ENCODE results near the gene MAMDC2. TPM values are rescaled to one million over a fixed set of nuclear protein-coding genes. Genes with fewer than 3 reads are reported as not detected.

The MAMDC2 gene
- total RNA-seq, 2 donors from 2014 or later: 4.6 to 12.7 TPM

DNA sequence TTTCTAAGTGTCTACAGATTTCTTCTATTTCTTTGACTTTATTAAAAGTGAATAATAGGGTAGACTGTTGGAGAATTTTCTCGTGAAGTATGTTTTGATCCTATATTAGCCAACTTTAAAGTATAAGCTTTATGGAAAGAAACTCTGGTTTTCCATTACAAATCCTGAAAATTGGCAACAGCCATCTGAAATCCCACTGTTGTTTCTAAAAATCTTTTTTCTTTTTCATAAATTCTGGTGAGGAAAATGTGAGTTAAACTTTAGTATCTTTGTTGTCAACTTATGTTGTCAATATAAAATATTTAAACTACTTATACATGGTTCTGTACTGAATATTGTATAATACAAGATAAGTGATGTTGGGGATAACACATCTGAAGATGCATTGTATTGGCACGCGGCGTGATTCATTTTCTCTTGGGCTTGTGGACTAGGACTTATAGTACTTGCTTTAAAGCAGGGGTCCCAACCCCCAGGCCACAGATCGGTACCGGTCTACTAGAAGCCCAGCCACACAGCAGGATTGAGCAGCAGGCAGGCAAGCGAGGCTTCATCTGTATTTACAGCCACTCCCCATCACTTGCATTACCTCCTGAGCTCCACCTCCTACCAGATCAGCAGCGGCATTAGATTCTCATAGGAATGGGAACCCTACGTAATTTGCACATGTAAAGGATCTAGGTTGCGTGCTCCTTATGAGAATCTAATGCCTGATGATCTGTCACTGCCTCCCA lies 12.7 kb downstream of the MAMDC2 start:
- intact Hi-C loops (cut with DNase I, micrococcal nuclease): no loop called here
- no peak for DNase-seq
- ATAC-seq: no peak

DNA sequence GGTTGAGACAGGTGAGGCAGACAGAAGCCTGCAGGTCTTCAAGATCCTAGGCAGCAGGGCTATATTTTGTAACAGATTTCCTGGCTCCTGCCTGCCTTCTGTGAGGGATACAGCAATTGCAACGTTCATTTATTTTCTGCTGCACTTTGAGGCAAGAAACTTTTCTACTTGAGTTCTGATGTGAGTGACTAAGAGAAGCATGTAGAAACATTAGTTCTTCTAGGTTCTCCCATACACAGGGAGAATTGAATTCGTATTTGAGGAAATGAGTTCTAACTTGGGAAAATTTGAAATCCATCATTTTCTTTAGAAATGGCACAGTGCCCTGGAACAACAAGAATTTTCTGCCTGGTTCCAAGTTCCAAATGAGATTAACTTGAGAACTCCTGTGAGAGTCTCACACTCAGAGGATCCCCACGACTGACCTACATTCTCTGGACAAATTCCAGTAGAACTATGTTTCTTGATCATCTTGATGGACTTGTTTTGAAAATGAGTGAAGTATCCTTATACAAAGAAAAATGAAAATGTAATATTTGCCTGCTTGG lies 15.0 kb downstream of the MAMDC2 start:
- DNase-seq: no peak
- intact Hi-C loops (cut with DNase I, micrococcal nuclease): no loop called here

DNA sequence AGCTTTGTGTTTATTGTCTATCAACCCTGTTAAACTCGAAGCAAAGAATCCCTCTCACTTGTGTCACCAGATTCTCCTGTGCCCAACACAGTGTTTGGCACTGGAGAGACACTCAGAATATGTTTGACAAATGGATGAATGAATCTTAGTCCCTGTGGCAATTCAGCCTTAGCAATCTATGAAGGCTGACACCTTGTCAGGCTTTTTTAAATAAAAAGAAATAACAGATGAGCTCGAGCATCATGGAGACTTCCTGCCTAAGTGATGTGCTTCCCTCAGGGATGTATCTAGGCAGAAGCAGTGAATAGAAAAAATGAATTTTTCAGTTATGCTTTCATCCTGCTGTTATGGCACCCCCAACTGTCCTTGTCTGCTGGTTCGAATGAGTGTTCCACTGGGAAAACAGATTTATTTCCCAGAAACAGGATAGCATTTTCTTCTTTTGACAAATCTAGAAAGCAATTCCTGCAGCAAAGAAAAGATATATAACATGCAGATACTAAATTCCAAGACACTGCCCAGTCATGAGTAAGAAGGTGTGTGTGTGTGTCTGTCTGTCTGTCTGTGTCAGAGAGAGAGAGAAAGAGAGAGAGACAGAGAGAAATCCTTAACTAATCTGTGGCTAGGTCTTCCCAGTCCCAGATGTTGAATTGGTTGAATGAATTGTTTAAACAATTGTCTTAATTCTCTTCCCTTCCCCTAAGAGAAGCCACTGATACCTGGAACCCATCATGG lies 16.7 kb downstream of the MAMDC2 start:
- no peak for ATAC-seq
- DNase-seq: no peak
- intact Hi-C loops (cut with DNase I, micrococcal nuclease): no loop called here

More for the DNA sequence above, 15.0 kb downstream of the MAMDC2 start:
- ATAC-seq: no peak

DNA sequence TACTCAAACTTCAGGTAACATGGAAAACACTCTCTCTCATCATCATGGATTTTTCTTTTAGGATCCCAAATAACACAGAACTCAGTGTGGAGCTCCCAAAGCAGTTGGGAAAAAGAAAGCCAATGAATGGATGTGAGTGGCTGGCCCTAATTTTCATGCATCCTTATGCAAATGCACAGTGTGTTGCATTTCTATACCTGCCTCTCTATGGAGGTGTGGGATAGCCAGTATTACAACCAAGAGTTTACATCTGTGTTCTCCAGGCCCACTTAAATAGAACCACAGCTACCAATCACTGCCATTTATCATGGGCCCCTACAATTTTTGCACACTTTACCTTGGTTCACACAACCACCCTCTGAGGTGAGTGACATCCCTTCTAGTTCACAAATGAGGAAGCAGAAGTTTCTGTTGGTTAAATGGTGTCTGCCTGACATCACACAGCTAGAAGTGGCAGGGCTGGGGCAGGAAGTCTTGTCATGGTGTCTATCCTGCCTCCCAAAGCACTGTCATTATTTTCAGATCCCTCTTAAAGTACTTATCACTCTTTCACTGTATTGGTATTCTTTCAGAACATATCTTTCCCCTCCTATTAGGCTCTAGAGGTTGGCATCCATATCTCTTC lies 17.3 kb downstream of the MAMDC2 start:
- DNase-seq (no peak), ATAC-seq (no peak)
- intact Hi-C loops (cut with DNase I, micrococcal nuclease): no loop called here

DNA sequence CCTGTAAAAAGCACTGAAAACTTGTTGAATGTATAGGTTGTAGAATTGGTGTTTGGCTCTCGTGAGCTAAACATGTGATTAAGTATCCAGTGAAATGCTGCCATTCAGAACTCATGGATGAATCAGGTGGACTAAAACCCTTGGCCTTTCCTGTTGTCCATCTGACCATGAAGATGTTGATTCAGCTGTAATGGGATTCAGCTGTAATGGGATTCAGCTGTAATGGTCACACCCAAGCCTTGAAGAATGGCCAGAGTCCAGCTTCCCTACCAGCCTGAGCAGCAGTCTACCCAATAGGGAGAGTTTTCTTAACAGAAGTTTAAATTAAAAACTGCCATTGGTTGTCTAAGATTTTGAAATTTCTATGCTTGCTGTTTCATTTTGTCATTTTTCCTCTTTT lies 18.1 kb downstream of the MAMDC2 start:
- DNase-seq (no peak), ATAC-seq (no peak)
- intact Hi-C loops (cut with DNase I, micrococcal nuclease): no loop called here

DNA sequence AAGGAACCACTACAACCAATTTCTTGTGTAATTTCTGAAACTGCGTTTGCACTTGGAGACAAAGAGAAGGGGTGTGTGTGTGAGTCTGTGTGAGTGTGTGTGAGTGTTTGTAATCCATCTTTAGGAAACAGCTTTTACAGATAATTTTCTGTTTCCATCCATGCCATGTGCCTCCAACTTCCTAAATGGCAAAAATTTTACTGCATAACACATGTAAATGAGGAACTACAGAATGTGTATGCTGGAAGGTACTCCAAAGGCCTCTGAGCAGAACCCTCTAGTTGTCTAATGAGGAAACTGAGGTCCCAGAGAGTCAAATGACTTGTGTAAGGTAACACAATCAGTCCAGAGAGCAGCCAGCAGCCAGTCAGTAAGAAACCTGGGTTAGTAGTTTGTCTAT lies 20.8 kb downstream of the MAMDC2 start:
- ATAC-seq (no peak), DNase-seq (no peak)
- intact Hi-C loops (cut with DNase I, micrococcal nuclease): no loop called here

DNA sequence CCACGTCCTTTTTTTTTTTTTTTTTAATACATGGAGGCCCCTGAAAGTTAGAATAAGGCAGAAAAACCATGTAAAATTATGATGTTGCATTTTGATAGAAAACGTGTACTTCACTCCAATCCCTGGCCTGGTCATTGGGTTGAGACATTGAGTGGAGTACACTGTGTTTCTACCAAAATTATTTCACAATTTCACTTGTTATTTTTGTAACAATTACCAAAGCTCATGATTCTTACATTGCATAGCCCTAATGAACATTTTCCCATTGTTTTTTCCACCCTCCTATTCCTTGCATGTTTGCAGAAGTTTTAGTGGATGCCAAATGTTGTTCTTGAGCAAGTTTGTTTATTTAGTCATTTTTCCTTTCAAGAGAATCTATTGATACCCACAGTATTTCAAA lies 21.9 kb downstream of the MAMDC2 start:
- intact Hi-C loops (cut with DNase I, micrococcal nuclease): no loop called here
- ATAC-seq: no peak
- DNase-seq: no peak

DNA sequence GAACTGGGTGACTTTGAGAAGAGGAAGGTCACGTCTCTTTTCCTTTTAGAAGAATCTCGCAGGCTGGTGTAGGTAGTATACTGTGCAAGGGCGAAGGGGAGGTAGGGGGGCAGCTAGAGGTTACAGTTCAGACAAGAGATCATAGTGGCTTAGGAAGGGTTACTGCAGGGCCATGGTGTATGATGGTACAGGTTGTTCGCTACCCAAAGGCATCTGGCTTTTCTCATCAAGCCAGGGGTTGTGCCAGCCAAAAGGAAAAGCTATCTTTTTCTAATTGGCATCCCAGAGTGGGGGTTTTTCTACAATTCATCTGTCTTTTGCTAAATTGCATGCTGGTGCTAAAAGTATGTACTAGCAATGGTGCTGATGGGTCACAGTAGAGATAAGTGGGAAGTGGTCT lies 22.8 kb downstream of the MAMDC2 start:
- intact Hi-C loops (cut with DNase I, micrococcal nuclease): no loop called here
- no peak for DNase-seq
- ATAC-seq: no peak

DNA sequence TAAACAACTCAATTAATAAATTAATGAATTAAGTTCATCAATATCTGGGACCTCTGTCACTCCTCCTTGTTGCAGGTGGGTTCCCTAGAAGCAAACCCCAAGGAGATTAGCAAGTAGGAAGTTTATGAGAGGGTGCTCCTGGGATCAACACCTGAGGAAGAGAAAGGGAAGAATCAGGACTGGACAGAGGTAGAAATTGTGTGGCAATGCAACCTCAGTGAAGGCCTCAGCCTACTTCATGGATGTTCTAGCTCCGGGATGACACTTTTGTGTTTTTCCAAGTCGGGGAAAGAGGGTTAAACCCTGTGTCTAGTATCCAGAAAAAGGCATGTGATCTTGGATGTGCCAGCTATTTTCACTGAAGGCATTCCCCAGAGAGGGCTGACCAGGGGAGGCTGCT lies 23.2 kb downstream of the MAMDC2 start:
- DNase-seq (no peak), ATAC-seq (no peak)
- intact Hi-C loops (cut with DNase I, micrococcal nuclease): no loop called here

DNA sequence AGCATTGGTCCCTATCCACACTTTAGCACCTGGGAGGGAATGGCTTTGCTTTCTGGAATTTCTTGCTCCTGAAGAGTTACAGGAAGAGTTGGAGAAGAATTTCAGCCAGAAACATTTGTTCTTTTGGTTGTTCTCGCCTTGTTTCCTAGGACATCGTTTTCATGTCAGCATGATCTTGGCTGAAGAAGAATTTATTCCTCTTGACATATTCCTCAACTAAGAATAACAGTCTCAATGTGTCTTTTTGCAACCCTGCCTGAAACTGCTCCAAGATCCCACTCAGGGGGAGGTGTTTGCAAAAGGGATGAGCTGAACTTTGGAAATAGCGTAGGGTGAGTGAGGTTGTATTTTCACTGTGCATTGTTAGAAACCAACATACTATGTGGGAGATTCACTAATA lies 26.1 kb downstream of the MAMDC2 start:
- ATAC-seq (no peak), DNase-seq (no peak)
- intact Hi-C loops (cut with DNase I, micrococcal nuclease): no loop called here

DNA sequence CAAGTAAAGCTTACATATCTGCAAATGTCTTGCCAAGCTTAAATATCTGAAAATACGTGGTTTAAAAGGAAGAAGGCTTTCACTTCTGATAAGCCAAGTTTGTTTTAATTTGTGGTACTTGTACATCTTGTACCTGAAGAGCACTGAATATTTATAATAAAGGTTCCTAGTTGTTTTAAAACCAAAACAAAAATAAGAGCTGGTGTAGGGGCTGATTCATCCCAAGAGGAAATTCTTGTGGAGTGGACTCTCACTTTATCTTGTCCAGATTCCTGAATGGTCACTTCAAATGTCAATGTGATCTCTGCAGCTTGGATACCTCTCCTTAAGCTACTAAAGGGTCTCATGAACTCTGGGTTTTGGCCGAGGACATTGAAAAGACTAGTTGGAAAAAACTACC lies 29.5 kb downstream of the MAMDC2 start:
- intact Hi-C loops (cut with DNase I, micrococcal nuclease): no loop called here
- ATAC-seq: no peak

DNA sequence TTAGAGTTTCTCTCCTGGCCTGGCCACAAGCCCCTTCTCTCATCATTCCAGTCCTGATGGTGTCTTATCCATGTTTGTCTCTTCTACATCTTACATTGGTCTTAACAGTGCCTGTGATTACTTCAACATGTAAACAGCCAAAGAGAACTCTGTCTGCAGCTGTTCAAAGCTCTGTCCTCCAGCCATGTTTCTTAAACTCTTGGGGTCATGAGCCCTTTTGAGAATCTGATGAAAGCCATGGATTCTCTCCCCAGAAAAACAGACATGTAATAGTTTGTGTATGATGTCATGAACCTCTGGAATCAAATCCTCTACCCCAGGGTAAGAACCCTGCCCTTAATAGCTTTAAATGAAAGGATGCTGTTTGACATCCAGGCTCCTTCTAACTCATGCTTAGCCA lies 30.1 kb downstream of the MAMDC2 start:
- ATAC-seq (no peak), DNase-seq (no peak)
- intact Hi-C loops (cut with DNase I, micrococcal nuclease): no loop called here

More for the DNA sequence above, 29.5 kb downstream of the MAMDC2 start:
- DNase-seq: no peak

DNA sequence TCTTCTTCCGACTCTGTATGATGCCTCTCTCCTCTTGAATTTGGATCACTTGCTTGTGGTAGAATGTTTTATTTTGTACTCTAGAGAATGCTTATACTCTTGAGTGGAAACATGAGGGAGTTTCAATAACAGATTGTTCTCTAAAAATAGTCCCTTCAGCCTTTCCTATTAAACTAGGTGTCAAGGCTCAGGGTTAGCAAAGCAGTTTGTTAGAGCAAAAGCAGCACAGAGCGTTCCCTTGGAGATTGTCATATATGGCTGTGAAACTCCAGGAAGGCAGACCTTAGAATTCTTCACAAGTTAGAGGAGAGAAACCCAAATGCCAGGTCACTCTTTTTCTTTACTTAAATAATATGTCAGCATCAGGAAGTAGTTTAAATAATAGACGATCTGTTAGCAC lies 33.0 kb downstream of the MAMDC2 start:
- intact Hi-C loops (cut with DNase I, micrococcal nuclease): no loop called here

DNA sequence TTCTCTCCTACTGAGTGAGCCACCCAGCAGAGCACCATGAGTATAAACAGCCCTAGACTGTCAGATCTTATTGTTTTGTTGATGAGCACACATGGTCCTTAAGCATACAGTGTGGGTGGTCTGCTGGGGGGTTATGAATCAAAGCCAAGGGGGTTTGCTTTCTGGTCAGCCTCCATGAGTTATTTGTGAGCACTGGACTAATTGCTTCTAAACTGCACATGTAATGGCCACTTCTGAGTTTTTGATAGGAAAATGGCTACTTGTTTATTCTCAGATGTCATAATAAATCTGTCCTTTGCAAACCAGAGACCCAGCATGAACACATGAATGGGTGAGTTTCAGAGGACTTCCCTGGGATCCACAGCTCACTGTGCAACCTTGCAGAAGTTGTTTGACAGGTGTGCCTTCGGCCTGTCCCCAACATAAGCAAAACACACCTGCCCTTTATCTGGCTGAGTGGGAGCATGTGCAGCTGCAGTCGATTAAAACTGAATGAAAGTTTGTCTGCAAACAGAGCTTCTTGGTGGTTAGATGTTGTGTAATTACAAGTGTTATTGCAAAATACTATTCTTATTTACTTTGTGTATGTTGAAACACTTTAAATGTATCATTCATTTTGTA lies 35.9 kb downstream of the MAMDC2 start:
- DNase-seq (no peak), ATAC-seq (no peak)
- intact Hi-C loops (cut with DNase I, micrococcal nuclease): no loop called here

More for the DNA sequence above, 33.0 kb downstream of the MAMDC2 start:
- DNase-seq (no peak), ATAC-seq (no peak)

DNA sequence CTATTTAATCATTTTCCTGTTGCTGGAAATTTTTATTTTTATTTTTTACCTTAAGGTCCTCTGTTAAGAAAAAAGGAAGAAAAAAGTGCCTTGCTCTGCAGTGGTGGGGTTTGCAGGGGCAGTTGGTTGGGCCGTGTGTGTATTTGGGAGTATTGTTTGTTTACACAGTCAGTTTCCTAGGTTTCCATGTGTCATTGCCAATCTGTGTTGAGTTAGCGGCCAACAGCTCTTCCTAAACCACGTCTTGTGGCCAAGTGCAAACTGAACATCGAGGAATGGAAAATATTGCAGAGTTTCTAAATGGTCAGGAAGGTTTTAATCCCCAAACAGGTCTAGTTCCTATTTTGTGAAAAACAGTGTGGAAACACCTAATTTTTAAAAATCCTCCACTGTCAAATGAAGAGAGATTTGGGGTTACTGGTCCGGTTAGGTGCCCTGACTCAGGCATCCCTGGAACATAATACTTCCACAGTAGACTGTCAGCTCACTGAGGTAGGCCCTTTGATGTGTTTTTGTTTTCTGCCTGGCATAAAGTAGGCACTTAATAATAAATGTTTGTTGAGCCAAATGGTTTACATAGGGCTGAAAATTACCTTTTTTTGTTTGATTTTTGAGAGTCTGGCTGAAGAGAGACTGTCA lies 37.0 kb downstream of the MAMDC2 start:
- DNase-seq (no peak), ATAC-seq (no peak)
- intact Hi-C loops (cut with DNase I, micrococcal nuclease): no loop called here

DNA sequence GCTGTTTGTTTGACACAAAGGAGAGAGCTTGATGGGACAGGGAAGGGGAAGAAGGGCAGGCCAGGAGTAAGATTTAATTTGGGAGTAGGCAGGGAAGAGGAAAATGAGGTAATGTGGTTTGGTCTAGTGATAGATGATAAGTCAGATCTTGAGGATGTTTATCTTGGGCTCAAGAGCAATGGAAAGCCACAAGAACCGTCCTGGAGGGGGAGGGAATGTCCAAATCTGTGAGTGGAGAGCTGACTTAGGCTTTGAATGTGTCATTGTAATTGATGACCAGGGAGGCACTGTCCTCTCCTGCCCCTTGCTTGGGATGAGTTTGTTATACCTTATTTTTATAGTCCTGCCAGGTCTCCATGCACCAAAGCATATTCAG lies 37.5 kb downstream of the MAMDC2 start:
- ATAC-seq: no peak
- DNase-seq: no peak
- intact Hi-C loops (cut with DNase I, micrococcal nuclease): no loop called here

DNA sequence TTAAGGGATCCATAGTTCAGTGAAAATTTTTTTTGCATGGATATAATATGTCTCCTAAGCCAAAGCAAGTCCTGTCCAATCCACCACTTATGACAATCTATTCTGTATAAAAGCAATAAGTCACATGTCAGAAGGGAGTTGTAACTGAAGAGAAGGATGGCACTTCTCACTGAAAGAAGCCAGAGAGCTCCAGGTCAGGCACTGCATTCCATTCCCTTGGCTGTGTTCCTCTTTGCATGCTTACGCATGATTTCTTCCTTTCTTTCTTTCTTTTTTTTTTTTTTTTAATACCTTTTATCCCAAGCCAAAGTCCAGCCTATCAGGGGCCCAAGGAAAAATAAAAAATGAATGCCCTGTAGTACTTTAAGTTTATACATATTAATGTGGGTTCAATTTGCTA lies 39.8 kb downstream of the MAMDC2 start:
- ATAC-seq: no peak
- intact Hi-C loops (cut with DNase I, micrococcal nuclease): no loop called here
- no peak for DNase-seq

DNA sequence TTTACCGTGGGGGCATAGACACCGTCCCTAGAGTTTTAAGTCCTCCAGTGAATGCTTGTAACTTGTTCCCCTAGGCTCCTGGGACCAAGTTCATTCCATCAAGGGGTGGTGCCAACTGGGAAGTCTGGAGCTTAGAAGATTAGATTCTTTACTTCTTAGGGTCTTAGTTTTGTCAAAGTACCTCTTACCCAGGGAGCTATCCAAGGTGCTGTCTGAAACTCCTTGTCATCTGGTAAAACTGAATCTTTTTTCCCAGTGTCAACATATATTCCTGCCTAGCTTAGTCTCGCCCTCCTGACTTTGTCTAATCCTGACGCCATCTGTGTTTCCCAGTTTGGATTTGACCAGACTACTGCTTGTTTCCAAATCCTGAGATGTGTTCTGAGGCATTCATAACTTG lies 41.6 kb downstream of the MAMDC2 start:
- ATAC-seq (no peak), DNase-seq (no peak)
- intact Hi-C loops (cut with DNase I, micrococcal nuclease): no loop called here

DNA sequence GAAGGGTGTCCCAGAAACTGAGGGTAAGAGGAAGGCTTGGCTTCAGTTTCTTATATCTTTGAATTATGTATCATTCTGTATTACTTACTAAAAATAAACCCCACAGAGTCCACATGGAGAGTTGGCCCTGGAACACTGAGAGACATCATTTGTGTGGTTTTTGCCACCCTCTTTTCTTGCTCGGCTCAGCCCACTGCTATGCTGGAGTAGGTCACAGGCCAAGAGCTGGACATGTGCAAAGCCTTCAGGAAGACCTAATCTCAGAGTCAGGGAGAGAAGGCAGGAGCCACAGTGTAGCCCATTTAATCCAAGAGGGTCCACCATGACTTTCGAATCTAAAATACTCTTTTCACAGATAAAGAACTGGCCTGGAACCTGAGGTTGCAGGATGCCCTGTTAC lies 47.5 kb downstream of the MAMDC2 start:
- intact Hi-C loops (cut with DNase I, micrococcal nuclease): no loop called here
- ATAC-seq (no peak), DNase-seq (no peak)

Measured in left colon (tissue), 2 donors.